GM12878 (cell line): ENCODE measurements around the gene CLTCL1. TPM values are rescaled to one million over a fixed set of nuclear protein-coding genes. Genes with fewer than 3 reads are reported as not detected.

Experiments
- ATAC-seq: fragments of 200-7000 bp; cut with Tn5 transposase; 3 replicates; pipeline ENCODE4 v1.9.1; 2020; ENCODE audit warnings: mild to moderate bottlenecking, moderate library complexity
- BruUV-seq: library from RNA; stranded (reverse); fragments of 400-500 nt; replicated peaks from 2 replicates; lab custom pipeline; 2021; lab: Mats Ljungman, UMichigan
- CTCF ChIA-PET: fragments of 300-600 bp; sonication (Branson Sonifier 250); formaldehyde crosslinking; extraction: SDS; loops from one replicate; lab custom pipeline; 2021; ENCODE audit warnings: inconsistent platforms; lab: Yijun Ruan, JAX
- POLR2A ChIA-PET: fragments of 350-600 bp; formaldehyde crosslinking; extraction: SDS; loops from one replicate; lab custom pipeline; 2021; ENCODE audit warnings: inconsistent platforms; lab: Charles Lee
- RAD21 ChIA-PET: fragments of 300-600 bp; sonication (Branson Sonifier 250); formaldehyde crosslinking; loops from one replicate; lab custom pipeline; 2023; ENCODE audit warnings: antibody characterized with exemption; ENCODE audit not compliant: unreplicated experiment; lab: Charles Lee
- SMC1A ChIA-PET: fragments of 300-600 bp; sonication (Branson Sonifier 250); formaldehyde crosslinking; loops from one replicate; lab custom pipeline; 2023; ENCODE audit not compliant: unreplicated experiment, uncharacterized antibody; lab: Charles Lee
- DNase-seq: peaks from one replicate; pipeline ENCODE4 v3.0.0-alpha.2; 2011; ENCODE audit warnings: low read depth, low spot score
- FAIRE-seq: peaks from 3 replicates; lab custom pipeline; 2011; peaks lifted over from hg19 to GRCh38; lab: Jason Lieb, UNC
- H2AFZ ChIP-seq: 2 replicates; pipeline ENCODE4 v1.6.0; 2011; ENCODE audit warnings: low read depth, low read length, control low read depth; ENCODE audit not compliant: control insufficient read depth
- H3K27ac ChIP-seq: 2 replicates; pipeline ENCODE4 v1.5.1; 2011; ENCODE audit warnings: control low read depth; ENCODE audit not compliant: control insufficient read depth, insufficient read depth
- H3K27me3 ChIP-seq, 2 experiments: replicated peaks in 1 of 2; 2 replicates each; pipeline versions ENCODE4 v1.6.0 to v1.6.1; 2011; ENCODE audit warnings: low read length in 1 of 2; ENCODE audit not compliant: control insufficient read depth in 2 of 2, insufficient read depth in 2 of 2
- H3K36me3 ChIP-seq, 2 experiments: 2 replicates each; pipeline ENCODE4 v1.5.1; 2011; ENCODE audit warnings: low read length in 1 of 2; ENCODE audit not compliant: control insufficient read depth in 2 of 2, insufficient read depth in 2 of 2
- H3K4me1 ChIP-seq: 2 replicates; pipeline ENCODE4 v1.6.1; 2011; ENCODE audit warnings: mild to moderate bottlenecking, low read length, moderate library complexity, mixed read lengths; ENCODE audit not compliant: control insufficient read depth, insufficient read depth
- H3K4me2 ChIP-seq: 2 replicates; pipeline ENCODE4 v1.6.0; 2011; ENCODE audit warnings: control low read depth; ENCODE audit not compliant: control insufficient read depth, insufficient read depth
- H3K4me3 ChIP-seq: fragments of 200-600 bp; sonication (generic); 2 replicates; pipeline ENCODE4 v1.5.1; 2016
- H3K79me2 ChIP-seq: 2 replicates; pipeline ENCODE4 v1.6.0; 2011; ENCODE audit warnings: low read length; ENCODE audit not compliant: control insufficient read depth, insufficient read depth
- H3K9ac ChIP-seq: 2 replicates; pipeline ENCODE4 v1.8.0; 2011; ENCODE audit warnings: low read length, control low read depth, mixed read lengths; ENCODE audit not compliant: control insufficient read depth, insufficient read depth
- H3K9me3 ChIP-seq: replicated peaks from 3 replicates; pipeline ENCODE4 v1.5.1; 2011; ENCODE audit warnings: mild to moderate bottlenecking, low read length; ENCODE audit not compliant: control insufficient read depth, insufficient read depth
- H4K20me1 ChIP-seq: 2 replicates; pipeline ENCODE4 v1.6.0; 2011; ENCODE audit not compliant: control insufficient read depth, insufficient read depth
- CBX5 ChIP-seq: sonication (generic); IDR thresholded peaks from 2 replicates; pipeline ENCODE4 v1.6.1; 2016; ENCODE audit warnings: low read depth, moderate library complexity, mild to moderate bottlenecking, inconsistent platforms
- SMAD1 ChIP-seq: fragments of 450-650 bp; IDR thresholded peaks from 2 replicates; pipeline ENCODE4 v1.6.1; 2018; ENCODE audit warnings: mild to moderate bottlenecking, low read depth; ENCODE audit not compliant: partially characterized antibody
- ZSCAN29 ChIP-seq: fragments of 450-650 bp; IDR thresholded peaks from 2 replicates; pipeline ENCODE4 v1.6.1; 2017; ENCODE audit warnings: mild to moderate bottlenecking, moderate library complexity
- WGBS: methylation state at CpG from one replicate; pipeline ENCODE4 v1.1.6; 2016; ENCODE audit warnings: low lambda C conversion rate; ENCODE audit not compliant: insufficient replicate concordance, insufficient coverage; ENCODE audit errors: missing lambda C conversion rate; 5-methylcytosine and 5-hydroxymethylcytosine counted together
- in situ Hi-C: fragments of 300-500 bp; cut with MboI; formaldehyde crosslinking; loops from 9 replicates; pipeline ENCODE4 v1.14.3; 2018; ENCODE audit warnings: mixed read lengths
- intact Hi-C: fragments of 100-400 bp; cut with micrococcal nuclease; formaldehyde crosslinking; loops from one replicate; pipeline ENCODE4 v1.14.2; 2022; ENCODE audit not compliant: unreplicated experiment
- polyA plus RNA-seq, 11 experiments: library from polyadenylated mRNA; depleted of rRNA in 4 of 11; unstranded in 6 of 11; stranded (reverse) in 5 of 11; fragments of >200 nt; fragmentation: Nextera tagmentation in 4 of 11; fragmentation: Illumina TruSeq in 1 of 11; extraction: Ambion mirVana in 4 of 11; extraction: Trizol in 1 of 11; gene quantifications; 1 replicate in 1 of 11; 2 replicates in 10 of 11; pipeline versions ENCODE4 v1.2.1 to v1.2.3, GENCODE V29; 2011 to 2016; ENCODE audit warnings: inconsistent platforms in 2 of 11, missing spikeins in 2 of 11, low read depth in 1 of 11
- total RNA-seq, 4 experiments: library from RNA; depleted of rRNA in 3 of 4; stranded (reverse); fragments of >200 nt in 3 of 4; fragmentation: Illumina TruSeq in 1 of 4; extraction: Trizol in 1 of 4; gene quantifications; 2 replicates each; pipeline versions ENCODE4 v1.2.1 to v1.2.3, GENCODE V29; 2013 to 2021
- TF ChIP-seq, protein P1 (sequence below): IDR thresholded peaks from 2 replicates; pipeline ENCODE4 v1.6.1; 2012; ENCODE audit warnings: mild to moderate bottlenecking, low read depth, low read length
- TF ChIP-seq, protein P2 (sequence below): IDR thresholded peaks from 2 replicates; pipeline ENCODE4 v1.6.1; 2012; ENCODE audit warnings: low read depth, low read length, improper control_type of control experiment

Gene CLTCL1
- total and polyA plus RNA-seq, 10 of the 15 experiments (the other 5 are each of a cell fraction or from before 2014, with no cell fraction given) = under 0.01 to 0.35 (median 0.12) TPM; not detected in 2

DNA sequence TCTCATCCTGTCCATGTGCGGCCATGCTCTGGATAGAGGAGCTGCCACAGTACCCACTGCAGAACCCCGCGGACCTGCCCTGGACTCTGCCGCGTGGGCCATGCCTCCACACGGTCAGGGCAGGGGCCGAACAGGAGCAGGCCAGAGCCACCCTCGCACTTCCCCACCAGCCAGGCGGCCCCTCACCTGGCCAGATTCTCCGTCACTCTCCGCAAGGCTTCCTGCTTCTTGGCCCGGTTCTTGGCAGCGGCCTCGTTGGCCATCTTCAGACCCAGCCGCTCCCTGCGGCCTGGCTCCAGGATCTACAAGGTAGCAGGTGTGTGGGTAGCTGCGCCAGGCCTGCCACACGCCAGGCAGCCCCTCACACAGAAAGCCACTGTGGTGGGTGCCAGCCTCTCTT, 156.6 kb downstream of the CLTCL1 start:
- CTCF ChIA-PET = no interaction called here
- intact Hi-C loops = no loop called here
- RAD21 ChIA-PET = no interaction called here

More for the DNA sequence above, 156.6 kb downstream of the CLTCL1 start:
- WGBS = 97% methylated on average over 18 of the region's 18 CpGs
- ChIA-PET POLR2A (no interaction called here), SMC1A (no interaction called here)
- in situ Hi-C loops = no loop called here
- no peak overlapping the region for H2AFZ ChIP-seq
- no peak overlapping the region for H3K27ac ChIP-seq
- no peak overlapping the region for H3K4me2 ChIP-seq
- H3K9me3 ChIP-seq = no peaks in the 10 kb centered on the region
- FAIRE-seq (no peak), DNase-seq (no peak), ATAC-seq (no peak)
- no TSS peak for BruUV-seq
- H3K4me1 ChIP-seq = no peaks in the 10 kb centered on the region
- H3K9ac ChIP-seq = no peak overlapping the region
- no peaks in the 10 kb centered on the region for H4K20me1 ChIP-seq
- H3K79me2 ChIP-seq = no peaks in the 10 kb centered on the region
- TF ChIP-seq CBX5 = no peak
- TF ChIP-seq SMAD1 = no peak
- TF ChIP-seq ZSCAN29 = no peak
- TF ChIP-seq, protein P1, sequence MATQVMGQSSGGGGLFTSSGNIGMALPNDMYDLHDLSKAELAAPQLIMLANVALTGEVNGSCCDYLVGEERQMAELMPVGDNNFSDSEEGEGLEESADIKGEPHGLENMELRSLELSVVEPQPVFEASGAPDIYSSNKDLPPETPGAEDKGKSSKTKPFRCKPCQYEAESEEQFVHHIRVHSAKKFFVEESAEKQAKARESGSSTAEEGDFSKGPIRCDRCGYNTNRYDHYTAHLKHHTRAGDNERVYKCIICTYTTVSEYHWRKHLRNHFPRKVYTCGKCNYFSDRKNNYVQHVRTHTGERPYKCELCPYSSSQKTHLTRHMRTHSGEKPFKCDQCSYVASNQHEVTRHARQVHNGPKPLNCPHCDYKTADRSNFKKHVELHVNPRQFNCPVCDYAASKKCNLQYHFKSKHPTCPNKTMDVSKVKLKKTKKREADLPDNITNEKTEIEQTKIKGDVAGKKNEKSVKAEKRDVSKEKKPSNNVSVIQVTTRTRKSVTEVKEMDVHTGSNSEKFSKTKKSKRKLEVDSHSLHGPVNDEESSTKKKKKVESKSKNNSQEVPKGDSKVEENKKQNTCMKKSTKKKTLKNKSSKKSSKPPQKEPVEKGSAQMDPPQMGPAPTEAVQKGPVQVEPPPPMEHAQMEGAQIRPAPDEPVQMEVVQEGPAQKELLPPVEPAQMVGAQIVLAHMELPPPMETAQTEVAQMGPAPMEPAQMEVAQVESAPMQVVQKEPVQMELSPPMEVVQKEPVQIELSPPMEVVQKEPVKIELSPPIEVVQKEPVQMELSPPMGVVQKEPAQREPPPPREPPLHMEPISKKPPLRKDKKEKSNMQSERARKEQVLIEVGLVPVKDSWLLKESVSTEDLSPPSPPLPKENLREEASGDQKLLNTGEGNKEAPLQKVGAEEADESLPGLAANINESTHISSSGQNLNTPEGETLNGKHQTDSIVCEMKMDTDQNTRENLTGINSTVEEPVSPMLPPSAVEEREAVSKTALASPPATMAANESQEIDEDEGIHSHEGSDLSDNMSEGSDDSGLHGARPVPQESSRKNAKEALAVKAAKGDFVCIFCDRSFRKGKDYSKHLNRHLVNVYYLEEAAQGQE = no peak
- TF ChIP-seq, protein P2, sequence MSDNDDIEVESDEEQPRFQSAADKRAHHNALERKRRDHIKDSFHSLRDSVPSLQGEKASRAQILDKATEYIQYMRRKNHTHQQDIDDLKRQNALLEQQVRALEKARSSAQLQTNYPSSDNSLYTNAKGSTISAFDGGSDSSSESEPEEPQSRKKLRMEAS = no peak
- no peaks in the 10 kb centered on the region for H3K27me3 ChIP-seq
- no peak overlapping the region for H3K4me3 ChIP-seq
- H3K36me3 ChIP-seq = peaks cover 9 to 15% of the 10 kb centered on the region in 2 experiments
